ENCODE measurements around the gene UPK3BL2.
"Not testable (repeated sequence)": the region's sequence is repeated elsewhere in the genome, so short reads cannot be mapped to it uniquely, and the experiment has no call there.

DNA sequence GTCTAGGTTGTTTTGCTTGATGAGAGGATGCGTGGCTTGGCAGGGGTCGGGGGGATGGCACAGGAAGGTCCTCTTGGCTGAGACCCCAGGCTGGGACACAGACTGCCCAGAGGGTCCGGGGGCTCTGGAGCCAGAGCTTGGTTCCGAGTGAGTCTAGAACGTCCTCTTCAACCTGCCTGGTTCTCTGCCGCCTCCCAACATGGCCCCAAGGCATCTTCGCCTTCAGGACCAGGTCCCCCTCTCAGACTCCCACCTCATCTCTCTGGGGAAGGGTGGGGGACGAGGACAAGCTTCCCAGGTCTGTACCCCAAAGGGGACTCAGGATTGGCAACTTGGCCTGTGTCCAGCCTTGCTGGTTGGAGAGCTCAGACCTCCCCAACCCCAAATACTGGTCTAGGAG lies 1.4 kb downstream of the UPK3BL2 start:
- TF ChIP-seq TCF7L2 (IDR thresholded peaks at IDR 0.05; ENCODE audit: low read depth, low read length); CAMTA2 (CRISPR knock-in tag; conservative IDR thresholded peaks at IDR 0.05); BMI1 (IDR thresholded peaks at IDR 0.05; ENCODE audit: low read length); CBX5 (IDR thresholded peaks at IDR 0.05; ENCODE audit: borderline replicate concordance, low read depth); SOX6 (IDR thresholded peaks at IDR 0.05); YY1 (IDR thresholded peaks at IDR 0.05; ENCODE audit: borderline replicate concordance in 1 of 3, control insufficient read depth in 1 of 3, extremely low read depth in 1 of 3, insufficient read depth in 3 of 3, insufficient read length in 1 of 3, insufficient replicate concordance in 2 of 3, low read depth in 1 of 3, low read length in 2 of 3): not testable (repeated sequence)
- TF ChIP-seq, protein P1, sequence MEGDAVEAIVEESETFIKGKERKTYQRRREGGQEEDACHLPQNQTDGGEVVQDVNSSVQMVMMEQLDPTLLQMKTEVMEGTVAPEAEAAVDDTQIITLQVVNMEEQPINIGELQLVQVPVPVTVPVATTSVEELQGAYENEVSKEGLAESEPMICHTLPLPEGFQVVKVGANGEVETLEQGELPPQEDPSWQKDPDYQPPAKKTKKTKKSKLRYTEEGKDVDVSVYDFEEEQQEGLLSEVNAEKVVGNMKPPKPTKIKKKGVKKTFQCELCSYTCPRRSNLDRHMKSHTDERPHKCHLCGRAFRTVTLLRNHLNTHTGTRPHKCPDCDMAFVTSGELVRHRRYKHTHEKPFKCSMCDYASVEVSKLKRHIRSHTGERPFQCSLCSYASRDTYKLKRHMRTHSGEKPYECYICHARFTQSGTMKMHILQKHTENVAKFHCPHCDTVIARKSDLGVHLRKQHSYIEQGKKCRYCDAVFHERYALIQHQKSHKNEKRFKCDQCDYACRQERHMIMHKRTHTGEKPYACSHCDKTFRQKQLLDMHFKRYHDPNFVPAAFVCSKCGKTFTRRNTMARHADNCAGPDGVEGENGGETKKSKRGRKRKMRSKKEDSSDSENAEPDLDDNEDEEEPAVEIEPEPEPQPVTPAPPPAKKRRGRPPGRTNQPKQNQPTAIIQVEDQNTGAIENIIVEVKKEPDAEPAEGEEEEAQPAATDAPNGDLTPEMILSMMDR (IDR thresholded peaks at IDR 0.05 in 2 of 3, conservative IDR thresholded peaks at IDR 0.05 in 1 of 3; ENCODE audit: insufficient read depth in 2 of 3, low read depth in 1 of 3, low read length in 3 of 3), result not testable (repeated sequence)
